Endothelial cell of umbilical vein (primary cell): ENCODE data around the gene ARHGAP28. TPM values are rescaled to one million over a fixed set of nuclear protein-coding genes. Genes with fewer than 3 reads are reported as not detected.

Source experiments
- BruUV-seq: library from RNA; stranded (reverse); fragments of 400-500 nt; replicated peaks from 2 replicates; lab custom pipeline; 2021; lab: Mats Ljungman, UMichigan
- CTCF ChIA-PET: fragments of 300-600, 350-600 bp; sonication (Branson Sonifier 250); formaldehyde crosslinking; loops from one replicate; lab custom pipeline; 2021; ENCODE audit warnings: antibody characterized with exemption, inconsistent platforms; lab: Charles Lee
- POLR2A ChIA-PET: fragments of 300-600, 350-600 bp; sonication (Branson Sonifier 250); formaldehyde crosslinking; loops from one replicate; lab custom pipeline; 2021; ENCODE audit warnings: antibody characterized with exemption, inconsistent platforms; lab: Charles Lee
- DNase-seq: peaks from one replicate; pipeline ENCODE4 v3.0.0-alpha.2; 2011; ENCODE audit warnings: low read depth, low spot score
- FAIRE-seq: peaks from 2 replicates; lab custom pipeline; 2011; peaks lifted over from hg19 to GRCh38; lab: Jason Lieb, UNC
- H2AFZ ChIP-seq: 2 replicates; pipeline ENCODE4 v1.6.0; 2012; ENCODE audit warnings: low read depth, low read length, control low read depth, inconsistent platforms
- H3K27ac ChIP-seq: 2 replicates; pipeline ENCODE4 v1.5.1; 2011; ENCODE audit warnings: low read depth, mild to moderate bottlenecking, control low read depth, low read length, moderate library complexity; ENCODE audit not compliant: insufficient read depth
- H3K27me3 ChIP-seq, 2 experiments: 2 replicates each; pipeline versions ENCODE4 v1.6.0 to v1.6.1; 2011; ENCODE audit warnings: low read length in 2 of 2, mixed read lengths in 1 of 2; ENCODE audit not compliant: control insufficient read depth in 2 of 2, insufficient read depth in 2 of 2
- H3K36me3 ChIP-seq, 2 experiments: 2 replicates in 1 of 2; 3 replicates in 1 of 2; pipeline ENCODE4 v1.5.1; 2011; ENCODE audit warnings: low read length in 2 of 2, mild to moderate bottlenecking in 1 of 2, moderate library complexity in 1 of 2; ENCODE audit not compliant: control insufficient read depth in 2 of 2, insufficient read depth in 2 of 2; ENCODE audit errors: extremely low read depth in 1 of 2
- H3K4me1 ChIP-seq: 3 replicates; pipeline ENCODE4 v1.5.1; 2011; ENCODE audit warnings: mild to moderate bottlenecking, low read length; ENCODE audit not compliant: control insufficient read depth, insufficient read depth; ENCODE audit errors: extremely low read depth
- H3K4me2 ChIP-seq: 2 replicates; pipeline ENCODE4 v1.6.1; 2011; ENCODE audit warnings: low read length, control low read depth, mixed read lengths; ENCODE audit not compliant: insufficient read depth
- H3K4me3 ChIP-seq, 3 experiments: fragments of 200-600 bp in 1 of 3; sonication (generic), shearing (Covaris generic) in 1 of 3; replicated peaks in 1 of 3; 2 replicates each; pipeline ENCODE4 v1.5.1; 2011 to 2016; ENCODE audit warnings: control low read depth in 3 of 3, low read length in 3 of 3, mild to moderate bottlenecking in 2 of 3, inconsistent platforms in 1 of 3, low read depth in 1 of 3, moderate library complexity in 1 of 3; ENCODE audit not compliant: insufficient read depth in 1 of 3
- H3K79me2 ChIP-seq: 2 replicates; pipeline ENCODE4 v1.6.0; 2012; ENCODE audit warnings: low read length, inconsistent platforms; ENCODE audit not compliant: control insufficient read depth, insufficient read depth
- H3K9ac ChIP-seq: replicated peaks from 2 replicates; pipeline ENCODE3; 2011; ENCODE audit warnings: low read length, control low read depth; ENCODE audit not compliant: insufficient read depth; ENCODE audit errors: extremely low read depth
- H3K9me1 ChIP-seq: replicated peaks from 3 replicates; pipeline ENCODE4 v1.6.0; 2011; ENCODE audit warnings: mild to moderate bottlenecking, low read length; ENCODE audit not compliant: control insufficient read depth, insufficient read depth; ENCODE audit errors: extremely low read depth
- H3K9me3 ChIP-seq: replicated peaks from 2 replicates; pipeline ENCODE4 v1.5.1; 2012; ENCODE audit warnings: low read length, inconsistent platforms; ENCODE audit not compliant: control insufficient read depth, insufficient read depth
- H4K20me1 ChIP-seq: replicated peaks from 2 replicates; pipeline ENCODE3; 2011; ENCODE audit warnings: mild to moderate bottlenecking, low read length; ENCODE audit not compliant: control insufficient read depth, insufficient read depth; ENCODE audit errors: extremely low read depth
- CTCF ChIP-seq, 2 donors: IDR thresholded peaks; 1 replicate in 1 of 2; 2 replicates in 1 of 2; pipeline ENCODE4 v1.5.1; 2011; ENCODE audit warnings: low read length in 2 of 2, mild to moderate bottlenecking in 2 of 2, moderate library complexity in 2 of 2, control low read depth in 1 of 2, inconsistent platforms in 1 of 2, low read depth in 1 of 2; ENCODE audit not compliant: insufficient read depth in 1 of 2; ENCODE audit errors: extremely low read depth in 1 of 2
- EZH2 ChIP-seq: IDR thresholded peaks from 2 replicates; pipeline ENCODE4 v1.6.1; 2012; ENCODE audit warnings: borderline replicate concordance, low read depth, mild to moderate bottlenecking, moderate library complexity, low read length, inconsistent platforms; ENCODE audit not compliant: severe bottlenecking
- FOS ChIP-seq: IDR thresholded peaks from 2 replicates; pipeline ENCODE4 v1.6.1; 2011; ENCODE audit warnings: mild to moderate bottlenecking, low read length, moderate library complexity, borderline replicate concordance; ENCODE audit not compliant: insufficient read depth
- GATA2 ChIP-seq: IDR thresholded peaks from 2 replicates; pipeline ENCODE4 v1.7.0; 2011; ENCODE audit warnings: low read depth, mild to moderate bottlenecking, moderate library complexity, mixed read lengths, low read length; ENCODE audit not compliant: insufficient read length, insufficient read depth
- JUN ChIP-seq: IDR thresholded peaks from 2 replicates; pipeline ENCODE4 v1.6.1; 2011; ENCODE audit warnings: borderline replicate concordance, low read depth; ENCODE audit not compliant: insufficient read length, insufficient read depth
- MAX ChIP-seq: IDR thresholded peaks from 2 replicates; pipeline ENCODE4 v1.6.1; 2011; ENCODE audit not compliant: insufficient read depth, insufficient read length
- MYC ChIP-seq: IDR thresholded peaks from one replicate; pipeline ENCODE4 v1.6.1; 2011; ENCODE audit warnings: mild to moderate bottlenecking, low read depth, low read length
- POLR2A ChIP-seq: IDR thresholded peaks from 2 replicates; pipeline ENCODE4 v1.6.1; 2012; ENCODE audit warnings: low read depth, mild to moderate bottlenecking, control low read depth, low read length
- POLR2AphosphoS5 ChIP-seq: IDR thresholded peaks from 2 replicates; pipeline ENCODE4 v1.6.1; 2012; ENCODE audit warnings: low read depth, mild to moderate bottlenecking, control low read depth, low read length, moderate library complexity; ENCODE audit not compliant: insufficient read depth
- dilution Hi-C: fragments of 300-500 bp; cut with MboI; formaldehyde crosslinking; loops from one replicate; pipeline ENCODE4 v1.15.0; 2019; ENCODE audit warnings: low sequenced_read_pairs; ENCODE audit not compliant: extremely low pct_ligation_motif_present
- intact Hi-C: fragments of 100-400 bp; cut with micrococcal nuclease; formaldehyde crosslinking; loops from one replicate; pipeline ENCODE4 v1.10.0; 2022
- polyA plus RNA-seq, 4 experiments: library from polyadenylated mRNA; depleted of rRNA in 3 of 4; stranded (reverse) in 3 of 4; unstranded in 1 of 4; fragments of >200 nt; gene quantifications; 2 replicates each; pipeline versions ENCODE4 v1.2.1 to v1.2.3, GENCODE V29; 2011 to 2012; ENCODE audit warnings: missing spikeins in 1 of 4
- total RNA-seq: library from RNA; stranded (reverse); gene quantifications from 2 replicates; pipeline ENCODE4 v1.2.3, GENCODE V29; 2021

ARHGAP28 gene
- total and polyA plus RNA-seq, 2 donors (not counting 3 experiments of a cell fraction or from before 2014, with no cell fraction given) = 3.8 to 23.4 TPM

- Histone ChIP-seq H3K27me3 (no peaks in the 10 kb centered on the region), H2AFZ (no peak overlapping the region), H3K4me3 (no peak overlapping the region), H3K27ac (no peak overlapping the region), H4K20me1 (no peaks in the 10 kb centered on the region), H3K79me2 (no peaks in the 10 kb centered on the region), H3K4me2 (no peak overlapping the region), H3K36me3 (no peaks in the 10 kb centered on the region), H3K9me1 (no peaks in the 10 kb centered on the region), H3K9ac (no peak overlapping the region), H3K4me1 (no peaks in the 10 kb centered on the region), H3K9me3 (no peaks in the 10 kb centered on the region)
- BruUV-seq = no TSS peak
- CTCF ChIA-PET = no interaction called here
- no peak for TF ChIP-seq EZH2
- TF ChIP-seq POLR2A = no peak
- no peak for TF ChIP-seq POLR2AphosphoS5
- no peak for TF ChIP-seq FOS
- no peak for TF ChIP-seq CTCF (IDR thresholded peaks at IDR 0.05; ENCODE audit: extremely low read depth in 1 of 2, insufficient read depth in 1 of 2, low read depth in 1 of 2, low read length in 2 of 2)
- TF ChIP-seq MAX = no peak
- no peak for TF ChIP-seq MYC
- no peak for TF ChIP-seq GATA2
- no peak for TF ChIP-seq JUN
- dilution Hi-C loops (no loop called here), intact Hi-C loops (no loop called here)
- POLR2A ChIA-PET = no interaction called here
- DNase-seq = no peak
- FAIRE-seq = no peak
Measured at GRCh38 chr18:6947338-6948030, 218.0 kb downstream of the ARHGAP28 start.
